H4 (cell line): Measurements from ENCODE around the gene ARFGAP3. TPM values are rescaled to one million over a fixed set of nuclear protein-coding genes. Genes with fewer than 3 reads are reported as not detected.

Experiments
- DNase-seq: peaks from one replicate; pipeline ENCODE4 v3.0.0-alpha.2; 2015; ENCODE audit warnings: low spot score
- total RNA-seq: library from RNA; depleted of rRNA; stranded (reverse); fragments of >200 nt; shearing (Covaris generic); gene quantifications from 2 replicates; pipeline ENCODE4 v1.2.3, GENCODE V29; 2014

The ARFGAP3 gene
- total RNA-seq, 1 experiment from 2014 or later = 46.0 TPM

GRCh38 chr22:42883970-42884369, 26.9 kb upstream of the ARFGAP3 start:
- DNase-seq = no peak

GRCh38 chr22:42883121-42883520, 26.0 kb upstream of the ARFGAP3 start:
- no peak for DNase-seq

- DNase-seq = no peak
These were observed 25.0 kb upstream of the ARFGAP3 start for GRCh38 chr22:42881982-42882656.

GRCh38 chr22:42881298-42881697, 24.2 kb upstream of the ARFGAP3 start:
- no peak for DNase-seq

GRCh38 chr22:42880815-42881214, 23.7 kb upstream of the ARFGAP3 start:
- no peak for DNase-seq

GRCh38 chr22:42879371-42880021, 22.4 kb upstream of the ARFGAP3 start:
- DNase-seq = no peak

- DNase-seq = no peak
These were observed 21.7 kb upstream of the ARFGAP3 start for GRCh38 chr22:42878561-42879305.

- DNase-seq = no peak
These were observed 20.7 kb upstream of the ARFGAP3 start for GRCh38 chr22:42877597-42878340.

- no peak for DNase-seq
These were observed 20.1 kb upstream of the ARFGAP3 start for GRCh38 chr22:42877158-42877557.

GRCh38 chr22:42876041-42876440, 19.0 kb upstream of the ARFGAP3 start:
- no peak for DNase-seq

- no peak for DNase-seq
These were observed 16.9 kb upstream of the ARFGAP3 start for GRCh38 chr22:42874010-42874409.

GRCh38 chr22:42873356-42873755, 16.3 kb upstream of the ARFGAP3 start:
- no peak for DNase-seq

- DNase-seq = no peak
These were observed 15.7 kb upstream of the ARFGAP3 start for GRCh38 chr22:42872821-42873220.

GRCh38 chr22:42871146-42872050, 14.3 kb upstream of the ARFGAP3 start:
- DNase-seq = no peak

- no peak for DNase-seq
These were observed 12.9 kb upstream of the ARFGAP3 start for GRCh38 chr22:42869888-42870480.

GRCh38 chr22:42869463-42869862, 12.4 kb upstream of the ARFGAP3 start:
- no peak for DNase-seq

- no peak for DNase-seq
These were observed 11.7 kb upstream of the ARFGAP3 start for GRCh38 chr22:42868751-42869251.

- DNase-seq = no peak
These were observed 9.0 kb upstream of the ARFGAP3 start for GRCh38 chr22:42866100-42866499.

GRCh38 chr22:42865536-42865935, 8.5 kb upstream of the ARFGAP3 start:
- no peak for DNase-seq

GRCh38 chr22:42863349-42863961, 6.4 kb upstream of the ARFGAP3 start:
- DNase-seq = no peak
